Measurements from ENCODE around the gene PTRHD1. TPM values are rescaled to one million over a fixed set of nuclear protein-coding genes. Genes with fewer than 3 reads are reported as not detected.

The PTRHD1 gene
- total and polyA plus RNA-seq, 2 donors (not counting 1 experiment from before 2014, with no cell fraction given): 20.2 to 29.8 TPM

DNA sequence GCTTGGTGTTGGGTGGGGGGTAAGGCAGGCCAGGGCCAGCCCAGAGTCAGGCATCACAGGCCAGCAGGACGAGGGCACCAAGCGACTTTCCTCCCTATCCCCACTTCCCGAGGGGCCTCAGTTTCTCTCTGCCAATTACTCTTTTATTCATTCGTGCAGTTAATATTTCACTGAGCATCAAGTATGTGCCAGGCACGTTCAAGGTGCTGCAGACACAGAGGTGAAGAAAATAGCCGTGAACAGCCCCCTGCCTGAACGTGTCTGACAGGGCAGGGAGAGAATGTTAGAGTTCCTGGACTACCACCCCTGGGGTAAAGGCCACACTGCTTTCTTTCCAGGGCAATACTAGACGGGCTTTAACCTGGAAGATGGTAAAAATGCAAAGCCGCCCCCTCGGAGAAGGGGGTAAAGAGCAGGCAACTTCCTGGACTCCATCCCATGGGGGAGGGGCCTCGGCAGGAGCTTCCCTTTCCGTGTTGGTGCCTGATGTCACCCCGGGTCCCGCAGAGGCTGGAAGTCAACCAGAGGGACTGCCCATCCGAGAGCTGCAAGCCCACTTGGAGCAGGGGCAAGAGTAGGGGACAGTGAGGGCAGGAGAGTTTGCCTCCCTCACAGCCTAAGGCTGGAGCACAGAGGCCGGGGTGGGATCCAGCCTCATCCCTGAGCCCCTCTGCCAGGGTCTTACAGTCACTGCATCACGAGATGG is 47.1 kb upstream of the PTRHD1 start:
- no peaks in the 10 kb centered on the region for H3K9me3 Mint-ChIP-seq (ENCODE audit: insufficient read depth)
- Histone ChIP-seq H3K27ac (ENCODE audit: low read length in 2 of 2) (no peak overlapping the region), H3K4me2 (replicated peaks; ENCODE audit: low read depth, low read length, poor library complexity, severe bottlenecking) (no peak overlapping the region), H3K36me3 (replicated peaks in 1 of 2; ENCODE audit: control extremely low read depth in 1 of 2, control insufficient read depth in 1 of 2, extremely low read depth in 1 of 2, insufficient read depth in 2 of 2, low read length in 1 of 2) (peaks cover 0 to 28% of the 10 kb centered on the region in 2 experiments), H3K79me2 (ENCODE audit: control insufficient read depth, insufficient read depth, low read length) (no peaks in the 10 kb centered on the region), H3K9me3 (ENCODE audit: control extremely low read depth in 1 of 3, control insufficient read depth in 2 of 3, insufficient read depth in 1 of 3, low read length in 2 of 3) (no peaks in the 10 kb centered on the region), H3K4me1 (ENCODE audit: control insufficient read depth in 2 of 2, insufficient read depth in 2 of 2, low read length in 2 of 2) (no peaks in the 10 kb centered on the region), H4K20me1 (ENCODE audit: control insufficient read depth, insufficient read depth, low read length, poor library complexity, severe bottlenecking) (no peaks in the 10 kb centered on the region), H3K9ac (ENCODE audit: low read length) (no peak overlapping the region), H2AFZ (ENCODE audit: insufficient read depth, low read depth, low read length, poor library complexity, severe bottlenecking) (no peak overlapping the region), H3K27me3 (replicated peaks in 1 of 4; ENCODE audit: control extremely low read depth in 1 of 4, control insufficient read depth in 3 of 4, insufficient read depth in 4 of 4, low read length in 3 of 4) (no peaks in the 10 kb centered on the region), H3K4me3 (ENCODE audit: control extremely low read depth in 1 of 5, extremely low read depth in 1 of 5, insufficient read depth in 1 of 5, low read depth in 2 of 5, low read length in 4 of 5) (no peak overlapping the region)
- DNase-seq: no peak
- ChIA-PET POLR2A (no interaction called here), CTCF (no interaction called here)
- no peak for TF ChIP-seq EZH2 (IDR thresholded peaks at IDR 0.05; ENCODE audit: borderline replicate concordance, insufficient read depth, low read depth, low read length, poor library complexity, severe bottlenecking)
- TF ChIP-seq, protein P1, sequence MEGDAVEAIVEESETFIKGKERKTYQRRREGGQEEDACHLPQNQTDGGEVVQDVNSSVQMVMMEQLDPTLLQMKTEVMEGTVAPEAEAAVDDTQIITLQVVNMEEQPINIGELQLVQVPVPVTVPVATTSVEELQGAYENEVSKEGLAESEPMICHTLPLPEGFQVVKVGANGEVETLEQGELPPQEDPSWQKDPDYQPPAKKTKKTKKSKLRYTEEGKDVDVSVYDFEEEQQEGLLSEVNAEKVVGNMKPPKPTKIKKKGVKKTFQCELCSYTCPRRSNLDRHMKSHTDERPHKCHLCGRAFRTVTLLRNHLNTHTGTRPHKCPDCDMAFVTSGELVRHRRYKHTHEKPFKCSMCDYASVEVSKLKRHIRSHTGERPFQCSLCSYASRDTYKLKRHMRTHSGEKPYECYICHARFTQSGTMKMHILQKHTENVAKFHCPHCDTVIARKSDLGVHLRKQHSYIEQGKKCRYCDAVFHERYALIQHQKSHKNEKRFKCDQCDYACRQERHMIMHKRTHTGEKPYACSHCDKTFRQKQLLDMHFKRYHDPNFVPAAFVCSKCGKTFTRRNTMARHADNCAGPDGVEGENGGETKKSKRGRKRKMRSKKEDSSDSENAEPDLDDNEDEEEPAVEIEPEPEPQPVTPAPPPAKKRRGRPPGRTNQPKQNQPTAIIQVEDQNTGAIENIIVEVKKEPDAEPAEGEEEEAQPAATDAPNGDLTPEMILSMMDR (IDR thresholded peaks at IDR 0.05): no peak
- no peak overlapping the region for H3K4me3 Mint-ChIP-seq
- intact Hi-C loops (cut with micrococcal nuclease): no loop called here
- H3K4me1 Mint-ChIP-seq: no peaks in the 10 kb centered on the region
- H3K27ac Mint-ChIP-seq: no peak overlapping the region
- ATAC-seq (ENCODE audit: low read depth): no peak
- no peaks in the 10 kb centered on the region for H3K27me3 Mint-ChIP-seq
- WGBS (ENCODE audit: insufficient coverage): 92% methylated on average over 13 of the region's 17 CpGs

GRCh38 chr2:24839729-24840128 is 46.5 kb upstream of the PTRHD1 start:
- no peaks in the 10 kb centered on the region for H3K9me3 Mint-ChIP-seq (ENCODE audit: insufficient read depth)
- H3K4me1 ChIP-seq (ENCODE audit: control insufficient read depth in 2 of 2, insufficient read depth in 2 of 2, low read length in 2 of 2): no peaks in the 10 kb centered on the region
- ATAC-seq (ENCODE audit: low read depth): no peak
- no peaks in the 10 kb centered on the region for H3K4me1 Mint-ChIP-seq
- TF ChIP-seq EZH2 (IDR thresholded peaks at IDR 0.05; ENCODE audit: borderline replicate concordance, insufficient read depth, low read depth, low read length, poor library complexity, severe bottlenecking): no peak
- TF ChIP-seq, protein P1 (IDR thresholded peaks at IDR 0.05): no peak
- H3K27me3 Mint-ChIP-seq: no peaks in the 10 kb centered on the region
- intact Hi-C loops (cut with micrococcal nuclease): no loop called here
- H3K4me3 ChIP-seq (ENCODE audit: control extremely low read depth in 1 of 5, extremely low read depth in 1 of 5, insufficient read depth in 1 of 5, low read depth in 2 of 5, low read length in 4 of 5): no peak overlapping the region
- POLR2A ChIA-PET: no interaction called here
- H4K20me1 ChIP-seq (ENCODE audit: control insufficient read depth, insufficient read depth, low read length, poor library complexity, severe bottlenecking): no peaks in the 10 kb centered on the region
- no peak overlapping the region for H3K27ac ChIP-seq (ENCODE audit: low read length in 2 of 2)
- H3K4me3 Mint-ChIP-seq: no peak overlapping the region
- H3K9me3 ChIP-seq (ENCODE audit: control extremely low read depth in 1 of 3, control insufficient read depth in 2 of 3, insufficient read depth in 1 of 3, low read length in 2 of 3): no peaks in the 10 kb centered on the region
- H3K36me3 ChIP-seq (replicated peaks in 1 of 2; ENCODE audit: control extremely low read depth in 1 of 2, control insufficient read depth in 1 of 2, extremely low read depth in 1 of 2, insufficient read depth in 2 of 2, low read length in 1 of 2): peaks cover 0 to 32% of the 10 kb centered on the region in 2 experiments
- no peaks in the 10 kb centered on the region for H3K27me3 ChIP-seq (replicated peaks in 1 of 4; ENCODE audit: control extremely low read depth in 1 of 4, control insufficient read depth in 3 of 4, insufficient read depth in 4 of 4, low read length in 3 of 4)
- H3K4me2 ChIP-seq (replicated peaks; ENCODE audit: low read depth, low read length, poor library complexity, severe bottlenecking): no peak overlapping the region
- no peak overlapping the region for H3K27ac Mint-ChIP-seq
- over 99% methylated on average over 12 of the region's 15 CpGs for WGBS (ENCODE audit: insufficient coverage)
- no peak overlapping the region for H3K9ac ChIP-seq (ENCODE audit: low read length)
- no peak overlapping the region for H2AFZ ChIP-seq (ENCODE audit: insufficient read depth, low read depth, low read length, poor library complexity, severe bottlenecking)
- no peaks in the 10 kb centered on the region for H3K79me2 ChIP-seq (ENCODE audit: control insufficient read depth, insufficient read depth, low read length)
- no peak for DNase-seq
- CTCF ChIA-PET: no interaction called here
